GM23248 (cell line): Measurements from ENCODE around the gene SMCO1.

Experiments used
- EZH2 ChIP-seq: fragments of 200-600 bp; sonication (generic); IDR thresholded peaks from 2 replicates; pipeline ENCODE4 v1.6.1; 2018; ENCODE audit warnings: antibody characterized with exemption, mild to moderate bottlenecking; ENCODE audit not compliant: insufficient read depth, poor library complexity, severe bottlenecking
- EZH2phosphoT487 ChIP-seq: fragments of 200-600 bp; sonication (generic); IDR thresholded peaks from 2 replicates; pipeline ENCODE4 v1.6.1; 2018; ENCODE audit warnings: antibody characterized with exemption, moderate library complexity, mild to moderate bottlenecking, low read depth; ENCODE audit not compliant: insufficient read depth

- TF ChIP-seq EZH2 (no peak), EZH2phosphoT487 (no peak)
These were observed 21.9 kb downstream of the SMCO1 start for GRCh38 chr3:196493292-196493691.
